NOMO-1 treated with dmso at 0.1 percent for 144 hours (cell line): Measurements from ENCODE around the gene CSTF1.
"Not testable (repeated sequence)": the region's sequence is repeated elsewhere in the genome, so short reads cannot be mapped to it uniquely, and the experiment has no call there.

Experiments used
- DNase-seq: peaks from one replicate; lab custom pipeline; 2025; ENCODE audit not compliant: unreplicated experiment; lab: John Stamatoyannopoulos, UW

Gene CSTF1

GRCh38 chr20:56403465-56403864 lies 11.0 kb downstream of the CSTF1 start:
- DNase-seq, result no peak

GRCh38 chr20:56405356-56405755 lies 12.9 kb downstream of the CSTF1 start:
- DNase-seq, result not testable (repeated sequence)

GRCh38 chr20:56406910-56407309 lies 14.5 kb downstream of the CSTF1 start:
- DNase-seq, result no peak

GRCh38 chr20:56409521-56409920 lies 17.1 kb downstream of the CSTF1 start:
- DNase-seq, result peak; percentile 80

GRCh38 chr20:56409956-56410355 lies 17.5 kb downstream of the CSTF1 start:
- DNase-seq, result no peak

- DNase-seq, result not testable (repeated sequence)
Measured at GRCh38 chr20:56411287-56411686, 18.8 kb downstream of the CSTF1 start.

GRCh38 chr20:56411759-56412472 lies 19.5 kb downstream of the CSTF1 start, which contains the start of gene CASS4:
TSS of gene CASS4 (plus strand) at chr20:56412260. CDS start at chr20:56412459, 199 bp downstream.
- peak; percentile 58 for DNase-seq

GRCh38 chr20:56412473-56412790 lies 20.0 kb downstream of the CSTF1 start:
- DNase-seq, result no peak

- no peak for DNase-seq
Measured at GRCh38 chr20:56412949-56413348, 20.5 kb downstream of the CSTF1 start.

- DNase-seq, result no peak
Measured at GRCh38 chr20:56414842-56415765, 22.7 kb downstream of the CSTF1 start.

GRCh38 chr20:56417402-56417801 lies 25.0 kb downstream of the CSTF1 start:
- DNase-seq, result no peak

GRCh38 chr20:56417911-56418310 lies 25.5 kb downstream of the CSTF1 start:
- no peak for DNase-seq

- DNase-seq, result peak; percentile 32
Measured at GRCh38 chr20:56418385-56418861, 26.0 kb downstream of the CSTF1 start.

- DNase-seq, result no peak
Measured at GRCh38 chr20:56420028-56420427, 27.6 kb downstream of the CSTF1 start.

GRCh38 chr20:56420940-56421688 lies 28.7 kb downstream of the CSTF1 start:
- no peak for DNase-seq

- no peak for DNase-seq
Measured at GRCh38 chr20:56422076-56422823, 29.8 kb downstream of the CSTF1 start.

GRCh38 chr20:56422824-56423189 lies 30.4 kb downstream of the CSTF1 start:
- no peak for DNase-seq

- DNase-seq, result no peak
Measured at GRCh38 chr20:56423211-56423610, 30.8 kb downstream of the CSTF1 start.

GRCh38 chr20:56423886-56424285 lies 31.4 kb downstream of the CSTF1 start:
- DNase-seq, result no peak

- no peak for DNase-seq
Measured at GRCh38 chr20:56424931-56425330, 32.5 kb downstream of the CSTF1 start.

- DNase-seq, result no peak
Measured at GRCh38 chr20:56426026-56426425, 33.6 kb downstream of the CSTF1 start.
